ENCODE measurements around the gene PTPRN2.
"Not testable (repeated sequence)": the region's sequence is repeated elsewhere in the genome, so short reads cannot be mapped to it uniquely, and the experiment has no call there.

PTPRN2 gene

GRCh38 chr7:158357898-158358821 is 229.5 kb downstream of the PTPRN2 start:
- Histone ChIP-seq H3K9ac (ENCODE audit: low read depth in 1 of 2, low read length in 2 of 2) (no peak overlapping the region), H3K27me3 (ENCODE audit: control insufficient read depth in 2 of 2, insufficient read depth in 2 of 2, low read length in 2 of 2) (no peaks in the 10 kb centered on the region), H3K4me3 (ENCODE audit: low read length in 2 of 2) (no peak overlapping the region), H3K4me1 (ENCODE audit: control insufficient read depth in 2 of 2, insufficient read depth in 2 of 2, low read length in 2 of 2) (no peaks in the 10 kb centered on the region), H3K9me3 (ENCODE audit: control insufficient read depth in 2 of 2, low read length in 2 of 2) (peaks cover 0 to 4% of the 10 kb centered on the region in 2 donors), H3K36me3 (ENCODE audit: control insufficient read depth in 2 of 2, insufficient read depth in 2 of 2, low read length in 2 of 2) (no peaks in the 10 kb centered on the region), H3K27ac (ENCODE audit: low read depth in 2 of 2, low read length in 2 of 2) (no peak overlapping the region)

- Histone ChIP-seq H3K9ac (ENCODE audit: low read depth in 1 of 2, low read length in 2 of 2) (no peak overlapping the region), H3K27ac (ENCODE audit: low read depth in 2 of 2, low read length in 2 of 2) (no peak overlapping the region), H3K4me3 (ENCODE audit: low read length in 2 of 2) (no peak overlapping the region), H3K27me3 (ENCODE audit: control insufficient read depth in 2 of 2, insufficient read depth in 2 of 2, low read length in 2 of 2) (no peaks in the 10 kb centered on the region), H3K36me3 (ENCODE audit: control insufficient read depth in 2 of 2, insufficient read depth in 2 of 2, low read length in 2 of 2) (no peaks in the 10 kb centered on the region), H3K9me3 (ENCODE audit: control insufficient read depth in 2 of 2, low read length in 2 of 2) (peaks cover 0 to 4% of the 10 kb centered on the region in 2 donors), H3K4me1 (ENCODE audit: control insufficient read depth in 2 of 2, insufficient read depth in 2 of 2, low read length in 2 of 2) (no peaks in the 10 kb centered on the region)
Observed at GRCh38 chr7:158357106-158357897, 230.3 kb downstream of the PTPRN2 start.

GRCh38 chr7:158356454-158356853 is 231.2 kb downstream of the PTPRN2 start:
- H3K9me3 ChIP-seq (ENCODE audit: control insufficient read depth in 2 of 2, low read length in 2 of 2): peaks cover 0 to 4% of the 10 kb centered on the region in 2 donors
- H3K4me1 ChIP-seq (ENCODE audit: control insufficient read depth in 2 of 2, insufficient read depth in 2 of 2, low read length in 2 of 2): no peaks in the 10 kb centered on the region
- no peaks in the 10 kb centered on the region for H3K36me3 ChIP-seq (ENCODE audit: control insufficient read depth in 2 of 2, insufficient read depth in 2 of 2, low read length in 2 of 2)
- H3K27me3 ChIP-seq (ENCODE audit: control insufficient read depth in 2 of 2, insufficient read depth in 2 of 2, low read length in 2 of 2): no peaks in the 10 kb centered on the region
- no peak overlapping the region for H3K27ac ChIP-seq (ENCODE audit: low read depth in 2 of 2, low read length in 2 of 2)
- no peak overlapping the region for H3K9ac ChIP-seq (ENCODE audit: low read depth in 1 of 2, low read length in 2 of 2)
- no peak overlapping the region for H3K4me3 ChIP-seq (ENCODE audit: low read length in 2 of 2)

- Histone ChIP-seq H3K27me3 (ENCODE audit: control insufficient read depth in 2 of 2, insufficient read depth in 2 of 2, low read length in 2 of 2) (no peaks in the 10 kb centered on the region), H3K4me1 (ENCODE audit: control insufficient read depth in 2 of 2, insufficient read depth in 2 of 2, low read length in 2 of 2) (no peaks in the 10 kb centered on the region), H3K9me3 (ENCODE audit: control insufficient read depth in 2 of 2, low read length in 2 of 2) (peaks cover 0 to 4% of the 10 kb centered on the region in 2 donors), H3K4me3 (ENCODE audit: low read length in 2 of 2) (no peak overlapping the region), H3K27ac (ENCODE audit: low read depth in 2 of 2, low read length in 2 of 2) (no peak overlapping the region), H3K9ac (ENCODE audit: low read depth in 1 of 2, low read length in 2 of 2) (no peak overlapping the region), H3K36me3 (ENCODE audit: control insufficient read depth in 2 of 2, insufficient read depth in 2 of 2, low read length in 2 of 2) (no peaks in the 10 kb centered on the region)
Observed at GRCh38 chr7:158355456-158356065, 232.1 kb downstream of the PTPRN2 start.

- Histone ChIP-seq H3K4me1 (ENCODE audit: control insufficient read depth in 2 of 2, insufficient read depth in 2 of 2, low read length in 2 of 2) (no peaks in the 10 kb centered on the region), H3K27me3 (ENCODE audit: control insufficient read depth in 2 of 2, insufficient read depth in 2 of 2, low read length in 2 of 2) (no peaks in the 10 kb centered on the region), H3K4me3 (ENCODE audit: low read length in 2 of 2) (no peak overlapping the region), H3K36me3 (ENCODE audit: control insufficient read depth in 2 of 2, insufficient read depth in 2 of 2, low read length in 2 of 2) (no peaks in the 10 kb centered on the region), H3K27ac (ENCODE audit: low read depth in 2 of 2, low read length in 2 of 2) (no peak overlapping the region), H3K9me3 (ENCODE audit: control insufficient read depth in 2 of 2, low read length in 2 of 2) (peaks cover 0 to 4% of the 10 kb centered on the region in 2 donors), H3K9ac (ENCODE audit: low read depth in 1 of 2, low read length in 2 of 2) (no peak overlapping the region)
Observed at GRCh38 chr7:158354861-158355260, 232.8 kb downstream of the PTPRN2 start.

GRCh38 chr7:158353606-158354570 is 233.7 kb downstream of the PTPRN2 start:
- Histone ChIP-seq H3K27me3 (ENCODE audit: control insufficient read depth in 2 of 2, insufficient read depth in 2 of 2, low read length in 2 of 2) (no peaks in the 10 kb centered on the region), H3K36me3 (ENCODE audit: control insufficient read depth in 2 of 2, insufficient read depth in 2 of 2, low read length in 2 of 2) (no peaks in the 10 kb centered on the region), H3K4me1 (ENCODE audit: control insufficient read depth in 2 of 2, insufficient read depth in 2 of 2, low read length in 2 of 2) (no peaks in the 10 kb centered on the region), H3K9me3 (ENCODE audit: control insufficient read depth in 2 of 2, low read length in 2 of 2) (peaks cover 0 to 4% of the 10 kb centered on the region in 2 donors), H3K27ac (ENCODE audit: low read depth in 2 of 2, low read length in 2 of 2) (no peak overlapping the region), H3K4me3 (ENCODE audit: low read length in 2 of 2) (no peak overlapping the region), H3K9ac (ENCODE audit: low read depth in 1 of 2, low read length in 2 of 2) (no peak overlapping the region)

GRCh38 chr7:158351899-158352729 is 235.5 kb downstream of the PTPRN2 start:
- H3K27ac ChIP-seq (ENCODE audit: low read depth in 2 of 2, low read length in 2 of 2); H3K9me3 ChIP-seq (ENCODE audit: control insufficient read depth in 2 of 2, low read length in 2 of 2); H3K9ac ChIP-seq (ENCODE audit: low read depth in 1 of 2, low read length in 2 of 2); H3K27me3 ChIP-seq (ENCODE audit: control insufficient read depth in 2 of 2, insufficient read depth in 2 of 2, low read length in 2 of 2); H3K4me1 ChIP-seq (ENCODE audit: control insufficient read depth in 2 of 2, insufficient read depth in 2 of 2, low read length in 2 of 2); H3K4me3 ChIP-seq (ENCODE audit: low read length in 2 of 2); H3K36me3 ChIP-seq (ENCODE audit: control insufficient read depth in 2 of 2, insufficient read depth in 2 of 2, low read length in 2 of 2): not testable (repeated sequence)

- no peaks in the 10 kb centered on the region for H3K4me1 ChIP-seq (ENCODE audit: control insufficient read depth in 2 of 2, insufficient read depth in 2 of 2, low read length in 2 of 2)
- H3K9ac ChIP-seq (ENCODE audit: low read depth in 1 of 2, low read length in 2 of 2): no peak overlapping the region
- H3K27me3 ChIP-seq (ENCODE audit: control insufficient read depth in 2 of 2, insufficient read depth in 2 of 2, low read length in 2 of 2): no peaks in the 10 kb centered on the region
Observed at GRCh38 chr7:158351481-158351880, 236.1 kb downstream of the PTPRN2 start.

GRCh38 chr7:158351051-158351450 is 236.6 kb downstream of the PTPRN2 start:
- Histone ChIP-seq H3K9me3 (ENCODE audit: control insufficient read depth in 2 of 2, low read length in 2 of 2) (peaks cover 0 to 4% of the 10 kb centered on the region in 2 donors), H3K27ac (ENCODE audit: low read depth in 2 of 2, low read length in 2 of 2) (no peak overlapping the region), H3K27me3 (ENCODE audit: control insufficient read depth in 2 of 2, insufficient read depth in 2 of 2, low read length in 2 of 2) (no peaks in the 10 kb centered on the region), H3K4me1 (ENCODE audit: control insufficient read depth in 2 of 2, insufficient read depth in 2 of 2, low read length in 2 of 2) (no peaks in the 10 kb centered on the region), H3K36me3 (ENCODE audit: control insufficient read depth in 2 of 2, insufficient read depth in 2 of 2, low read length in 2 of 2) (no peaks in the 10 kb centered on the region), H3K9ac (ENCODE audit: low read depth in 1 of 2, low read length in 2 of 2) (no peak overlapping the region), H3K4me3 (ENCODE audit: low read length in 2 of 2) (no peak overlapping the region)

More at GRCh38 chr7:158351481-158351880, 236.1 kb downstream of the PTPRN2 start:
- H3K36me3 ChIP-seq (ENCODE audit: control insufficient read depth in 2 of 2, insufficient read depth in 2 of 2, low read length in 2 of 2): no peaks in the 10 kb centered on the region
- H3K9me3 ChIP-seq (ENCODE audit: control insufficient read depth in 2 of 2, low read length in 2 of 2): peaks cover 0 to 4% of the 10 kb centered on the region in 2 donors
- no peak overlapping the region for H3K4me3 ChIP-seq (ENCODE audit: low read length in 2 of 2)
- H3K27ac ChIP-seq (ENCODE audit: low read depth in 2 of 2, low read length in 2 of 2): no peak overlapping the region
